GM21529 (cell line): ENCODE data around the gene EVC2.

ENCODE experiments used
- ATAC-seq: cut with Tn5 transposase; IDR thresholded peaks from one replicate; pipeline ENCODE4 v1.9.1; 2021; ENCODE audit not compliant: unreplicated experiment

The EVC2 gene

DNA sequence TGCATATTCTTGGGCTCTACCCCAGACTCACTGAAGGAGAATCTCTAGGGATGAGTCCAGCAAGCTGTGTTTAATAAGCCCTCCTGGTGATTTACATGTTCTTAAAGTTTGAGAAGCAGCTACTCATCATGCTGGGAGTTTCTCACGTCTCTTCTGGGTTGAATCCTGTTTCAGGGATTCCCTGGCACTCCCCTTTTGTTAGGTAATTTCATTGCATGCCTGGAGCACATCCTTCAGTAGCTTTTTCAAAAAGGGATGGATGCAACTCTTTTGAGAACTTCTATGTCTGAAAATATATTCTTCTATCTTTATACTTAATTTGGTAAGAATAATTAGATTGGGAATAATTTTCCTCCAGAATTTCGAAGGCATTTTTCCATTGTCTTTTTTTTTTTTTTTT is 7.0 kb upstream of the EVC2 start:
- ATAC-seq = no peak

- ATAC-seq = no peak
These were observed 5.5 kb upstream of the EVC2 start for GRCh38 chr4:5713861-5714260.

DNA sequence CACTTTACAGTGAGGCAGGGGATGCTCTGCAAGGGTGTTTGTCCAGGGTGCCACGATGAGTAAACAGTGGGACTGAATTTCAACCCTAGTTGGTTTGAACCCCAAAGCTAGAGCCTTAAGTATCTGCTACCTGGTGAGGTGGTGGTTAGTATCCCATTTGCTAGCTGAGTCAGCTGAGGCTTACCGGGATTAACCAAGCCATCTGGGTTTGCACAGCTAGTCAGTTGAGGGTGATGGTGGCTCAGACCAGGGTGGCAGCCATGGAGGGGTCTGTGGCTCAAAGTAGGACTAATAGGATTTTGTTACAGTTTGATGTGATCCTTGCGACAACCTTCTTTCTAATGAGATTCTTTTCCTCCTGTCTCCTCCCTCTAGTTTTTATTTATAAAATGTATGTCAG is 4.6 kb upstream of the EVC2 start:
- no peak for ATAC-seq

GRCh38 chr4:5712517-5712916 is 4.2 kb upstream of the EVC2 start:
- no peak for ATAC-seq

DNA sequence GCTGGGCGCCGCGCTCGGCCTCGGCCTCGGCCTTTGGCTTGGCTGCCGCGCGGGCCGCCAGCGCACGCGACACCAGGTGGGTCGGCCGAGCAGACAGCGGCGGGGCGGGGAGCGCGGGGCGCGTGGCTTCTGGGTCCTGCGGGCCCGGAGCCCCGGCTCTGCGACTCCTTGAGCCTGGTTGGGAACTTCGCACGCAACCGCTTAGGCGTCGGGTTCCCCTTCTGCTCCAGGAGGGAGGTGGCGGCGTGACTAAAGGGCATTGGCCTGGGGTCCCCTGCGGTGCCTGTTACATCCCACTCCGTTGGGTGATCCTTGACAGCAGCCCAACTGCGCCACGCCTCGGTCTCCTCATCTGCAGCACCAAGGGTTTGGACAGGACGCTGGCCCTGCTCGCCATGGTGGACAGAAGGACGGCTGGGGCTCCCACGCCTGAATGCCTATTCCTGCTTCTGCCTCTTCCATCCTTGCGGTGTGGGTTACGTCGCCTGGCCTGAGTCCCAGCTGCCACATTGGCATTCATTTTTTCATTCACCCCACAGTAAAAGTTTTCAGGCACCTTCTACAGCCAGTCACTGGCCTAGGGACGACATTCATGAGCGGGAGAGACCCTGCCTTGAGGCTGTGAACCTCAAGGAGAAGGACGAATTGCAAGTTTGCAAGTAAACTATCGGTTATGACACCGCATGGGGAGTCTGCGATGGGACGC is 3.3 kb upstream of the EVC2 start:
- no peak for ATAC-seq

DNA sequence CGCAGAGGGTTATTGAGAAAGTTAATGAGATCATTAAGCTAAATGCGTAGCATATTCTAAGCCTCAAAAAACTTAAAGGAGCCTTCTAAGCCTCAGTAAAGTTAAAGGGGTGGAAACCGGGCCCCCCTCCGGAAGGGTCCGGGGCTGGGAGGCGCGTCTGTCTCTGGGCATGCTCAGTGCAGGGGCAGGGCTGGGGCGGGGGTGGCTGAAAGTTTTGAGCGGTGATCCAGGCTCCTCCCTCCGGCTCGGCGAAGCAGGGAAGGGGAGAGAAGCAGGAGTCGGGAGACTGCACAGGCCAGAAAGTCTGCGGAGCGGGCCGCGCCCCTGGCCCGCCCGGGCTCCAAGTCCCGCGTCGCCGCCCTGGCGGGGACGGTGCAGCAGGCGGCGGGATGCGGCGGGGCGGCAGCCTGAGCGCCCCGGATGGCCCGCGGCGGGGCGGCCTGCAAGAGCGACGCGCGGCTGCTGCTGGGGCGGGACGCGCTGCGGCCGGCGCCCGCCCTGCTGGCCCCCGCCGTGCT is 2.7 kb upstream of the EVC2 start, which contains the start of gene EVC:
Gene EVC, plus strand, starts transcription at position 241 of the 518 bp plus-strand sequence. Its CDS starts 180 bp downstream, at position 421.
- no peak for ATAC-seq

DNA sequence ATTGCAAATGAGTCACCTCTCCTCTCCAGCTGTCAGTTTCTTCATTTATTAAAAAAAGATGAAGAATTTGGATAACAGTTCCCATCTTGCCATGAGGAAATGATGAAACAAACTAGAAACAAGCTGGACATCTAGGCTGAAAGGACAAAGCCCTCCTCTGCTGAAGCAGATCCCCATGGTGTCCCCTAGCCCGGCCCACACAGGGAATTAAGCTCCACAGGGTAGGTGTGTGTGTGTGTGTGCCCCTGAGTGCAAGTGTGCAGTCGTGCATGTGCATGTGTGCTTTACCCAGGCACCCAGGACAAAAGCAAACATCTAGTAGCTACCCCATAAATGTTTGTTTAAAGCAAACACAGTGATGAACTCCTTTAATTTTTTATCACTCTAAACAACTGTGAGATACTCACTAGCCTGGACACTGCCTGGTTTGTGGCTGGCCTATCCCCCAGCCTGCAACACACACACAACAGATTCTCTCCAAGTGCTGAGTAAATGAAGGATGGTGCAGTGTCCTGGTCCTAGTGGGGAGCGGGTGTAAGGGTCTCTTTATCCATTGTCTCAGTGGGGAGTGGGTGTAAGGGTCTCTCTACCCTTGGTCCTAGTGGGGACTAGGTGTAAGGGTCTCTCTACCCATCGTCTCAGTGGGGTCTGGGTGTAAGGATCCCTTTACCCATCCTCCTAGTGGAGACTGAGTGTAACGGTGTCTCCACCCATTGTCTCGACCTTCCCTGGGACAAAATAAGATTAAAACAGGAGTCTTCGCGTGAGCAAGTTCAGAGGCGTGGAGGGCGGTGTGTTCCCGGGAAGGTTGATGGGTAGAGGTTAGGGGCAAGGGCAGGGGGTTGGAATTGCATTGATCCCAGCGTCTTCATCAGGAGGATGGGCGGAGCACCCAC is 2.0 kb upstream of the EVC2 start:
- no peak for ATAC-seq

- ATAC-seq = no peak
These were observed 832 bp upstream of the EVC2 start for GRCh38 chr4:5709207-5709575.

DNA sequence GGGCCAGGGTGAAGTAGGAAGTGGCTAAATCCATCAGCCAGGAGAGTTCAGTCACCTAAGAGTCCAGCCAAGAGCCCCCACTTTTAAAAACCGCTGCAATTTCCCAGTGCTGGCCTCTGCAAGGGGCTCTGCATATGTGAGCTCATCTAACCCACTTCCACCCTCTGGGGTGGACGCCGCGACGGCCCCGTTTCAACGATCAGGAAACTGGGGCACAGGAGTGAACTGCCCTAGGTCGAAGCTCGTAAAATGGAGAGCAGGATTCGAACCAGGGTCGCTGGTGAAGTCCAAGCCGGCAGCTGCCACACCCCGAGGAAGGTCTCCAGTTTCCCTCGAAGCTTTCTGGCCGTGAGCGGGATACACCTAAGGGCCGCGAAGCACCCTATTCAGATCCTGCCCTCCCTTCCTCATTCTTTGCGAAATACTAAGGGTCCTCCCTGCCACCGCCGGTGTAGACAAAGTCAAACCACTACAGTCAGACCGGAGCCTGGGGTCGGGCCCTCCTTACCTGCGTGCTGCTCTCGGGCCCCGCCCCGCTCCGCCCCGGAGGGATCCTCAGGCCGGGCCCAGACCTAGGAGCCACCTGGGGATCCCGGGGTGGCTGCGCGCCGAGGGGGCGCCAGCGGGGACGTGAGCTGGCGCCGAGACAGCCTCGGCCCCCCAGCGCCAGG is 446 bp downstream of the EVC2 start:
- ATAC-seq = no peak

DNA sequence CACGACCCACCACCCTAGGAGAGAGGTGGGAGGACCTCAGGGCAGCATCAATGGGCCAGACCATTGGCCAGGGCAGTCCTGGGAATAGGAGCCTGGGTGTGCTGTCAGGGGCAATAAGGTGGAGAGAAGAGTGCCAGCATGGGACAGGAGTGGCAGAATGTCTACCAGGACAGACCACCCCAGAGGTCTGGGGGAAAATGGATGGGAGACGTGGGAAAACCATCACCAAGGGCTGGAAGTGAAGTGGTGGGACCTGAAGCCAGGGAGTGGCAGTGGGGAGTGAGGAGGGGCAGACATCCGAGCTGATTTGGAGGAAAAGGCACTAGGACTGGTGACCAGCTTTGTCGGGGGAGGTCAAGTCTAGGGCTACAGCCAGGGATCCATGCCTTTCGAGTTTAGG is 993 bp downstream of the EVC2 start:
- no peak for ATAC-seq

DNA sequence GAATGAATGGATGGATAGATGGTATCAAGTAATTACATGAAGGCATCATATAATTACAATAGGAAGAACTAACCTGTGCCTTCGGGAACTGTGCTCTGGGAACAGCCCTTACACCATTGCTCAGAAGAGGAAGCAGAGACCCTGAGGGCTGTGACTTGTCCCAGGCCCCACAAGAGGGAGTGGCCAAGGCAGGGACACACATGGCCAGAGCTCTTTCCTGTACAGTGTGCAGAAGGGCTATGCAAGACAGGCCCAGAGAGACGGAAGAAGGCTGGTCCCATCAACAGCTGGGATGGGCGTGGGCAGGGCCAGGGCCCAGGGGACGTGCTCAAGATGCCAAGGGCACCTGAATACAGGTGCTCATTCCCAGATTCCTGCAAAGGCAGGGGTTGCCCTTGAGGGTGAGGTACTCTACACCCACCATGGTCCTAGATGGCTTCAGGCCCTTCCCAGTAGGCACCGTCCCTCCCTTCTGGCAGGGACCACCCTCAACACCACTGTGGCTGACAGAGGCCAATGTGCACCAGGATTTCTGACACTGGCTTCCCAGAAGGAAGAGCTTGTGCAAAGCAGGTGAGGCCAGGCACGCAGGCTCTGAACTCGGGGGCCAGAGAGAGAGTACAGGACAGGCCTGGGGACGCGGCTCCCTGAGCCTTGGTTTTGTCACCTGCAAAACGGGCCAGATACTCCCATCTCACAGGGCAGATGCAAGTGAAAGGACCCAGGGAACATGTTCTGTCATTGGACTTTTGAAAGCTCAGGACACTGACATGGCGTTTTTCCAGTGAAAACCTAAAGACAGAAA is 1.7 kb downstream of the EVC2 start:
- ATAC-seq = no peak

DNA sequence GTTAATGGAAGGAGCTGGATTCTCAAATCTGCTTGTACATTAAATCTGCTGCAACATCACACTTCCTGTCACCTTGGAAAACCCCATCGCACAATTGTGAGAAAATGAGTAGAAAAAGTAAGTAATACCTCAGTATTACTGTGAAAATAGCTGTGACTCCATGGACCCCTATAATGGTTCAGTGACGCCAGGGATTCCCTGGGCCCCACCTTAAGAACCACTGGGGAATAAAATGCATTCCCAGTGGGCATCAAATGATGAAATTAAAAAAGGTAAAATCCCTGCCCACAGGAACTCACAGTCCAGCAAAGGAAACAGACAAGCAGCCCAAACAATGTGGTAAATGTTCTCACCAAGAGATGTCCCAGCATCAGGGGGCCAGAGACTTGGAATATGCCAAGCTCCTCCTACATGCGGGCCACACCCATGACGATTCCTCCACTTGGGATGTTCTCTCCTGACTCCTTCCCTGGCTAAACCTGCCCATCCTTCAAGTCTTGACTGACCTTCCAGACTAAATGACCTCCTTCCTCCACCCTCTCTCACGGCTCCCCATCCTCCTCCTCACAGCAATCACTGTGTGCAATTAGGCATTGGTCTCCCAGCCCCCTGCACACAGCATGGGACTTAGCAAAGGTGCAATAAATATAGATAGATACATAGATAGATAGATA is 2.6 kb downstream of the EVC2 start:
- ATAC-seq = no peak

GRCh38 chr4:5704276-5704675 is 4.1 kb downstream of the EVC2 start:
- no peak for ATAC-seq

DNA sequence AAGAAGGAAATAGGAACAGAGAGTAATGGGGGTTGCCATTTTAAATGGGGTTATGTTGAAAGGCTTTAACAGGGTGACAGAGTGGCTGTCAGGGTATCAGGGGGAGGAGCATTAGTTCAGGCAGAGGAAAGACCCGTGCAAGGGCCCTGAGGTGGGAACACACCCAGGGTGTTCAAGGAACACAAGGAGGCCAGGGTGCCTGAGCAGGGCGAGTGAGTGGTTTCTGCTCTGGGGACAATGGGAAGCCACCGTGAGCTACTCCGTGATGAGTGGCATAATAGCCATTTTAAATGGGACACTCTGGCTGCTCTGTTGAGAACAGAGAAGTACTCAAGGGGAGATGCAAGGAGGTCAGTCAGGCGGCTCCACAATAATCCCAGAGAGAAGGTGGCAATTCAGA is 4.5 kb downstream of the EVC2 start:
- no peak for ATAC-seq

GRCh38 chr4:5701971-5702370 is 6.4 kb downstream of the EVC2 start:
- no peak for ATAC-seq

- ATAC-seq = no peak
These were observed 7.9 kb downstream of the EVC2 start for GRCh38 chr4:5700459-5700858.

DNA sequence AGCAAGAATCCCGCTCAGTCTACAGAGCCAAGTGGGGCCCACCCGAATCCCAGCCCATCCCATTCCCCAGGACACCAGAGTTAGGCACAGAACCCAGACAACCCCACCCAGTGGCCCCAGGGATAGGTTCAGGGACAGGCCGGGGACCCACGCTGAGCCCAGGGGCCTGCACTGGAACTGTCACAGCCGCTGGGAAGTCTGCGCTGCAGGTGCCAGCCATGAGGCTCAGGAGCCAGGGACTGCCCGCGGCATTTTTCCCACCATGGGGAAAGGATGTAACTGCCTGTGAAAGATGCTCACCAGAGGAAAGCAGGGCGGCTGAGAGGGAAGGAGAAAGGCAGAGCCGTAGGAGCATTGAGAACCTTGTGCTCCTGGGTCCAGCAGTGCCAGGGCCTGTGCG is 12.0 kb downstream of the EVC2 start:
- no peak for ATAC-seq

DNA sequence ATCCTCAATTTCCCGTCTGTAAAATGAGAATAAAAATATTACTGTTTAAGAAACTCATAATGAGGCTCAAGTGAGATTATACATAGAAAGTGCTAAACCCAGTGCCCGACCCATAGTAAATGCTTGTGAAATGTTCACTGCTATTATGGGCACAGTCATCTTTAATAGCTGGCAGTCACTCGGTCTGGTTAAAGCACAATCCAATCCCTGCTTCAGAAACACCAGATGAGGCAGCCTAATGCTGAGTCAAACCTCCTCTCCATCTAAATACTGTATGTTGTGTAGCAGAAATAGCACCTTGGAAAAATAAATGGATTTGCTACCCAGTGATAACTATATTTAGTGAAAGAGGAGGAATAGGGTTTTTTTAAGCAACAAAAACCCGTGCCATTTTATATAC is 14.5 kb downstream of the EVC2 start:
- no peak for ATAC-seq

DNA sequence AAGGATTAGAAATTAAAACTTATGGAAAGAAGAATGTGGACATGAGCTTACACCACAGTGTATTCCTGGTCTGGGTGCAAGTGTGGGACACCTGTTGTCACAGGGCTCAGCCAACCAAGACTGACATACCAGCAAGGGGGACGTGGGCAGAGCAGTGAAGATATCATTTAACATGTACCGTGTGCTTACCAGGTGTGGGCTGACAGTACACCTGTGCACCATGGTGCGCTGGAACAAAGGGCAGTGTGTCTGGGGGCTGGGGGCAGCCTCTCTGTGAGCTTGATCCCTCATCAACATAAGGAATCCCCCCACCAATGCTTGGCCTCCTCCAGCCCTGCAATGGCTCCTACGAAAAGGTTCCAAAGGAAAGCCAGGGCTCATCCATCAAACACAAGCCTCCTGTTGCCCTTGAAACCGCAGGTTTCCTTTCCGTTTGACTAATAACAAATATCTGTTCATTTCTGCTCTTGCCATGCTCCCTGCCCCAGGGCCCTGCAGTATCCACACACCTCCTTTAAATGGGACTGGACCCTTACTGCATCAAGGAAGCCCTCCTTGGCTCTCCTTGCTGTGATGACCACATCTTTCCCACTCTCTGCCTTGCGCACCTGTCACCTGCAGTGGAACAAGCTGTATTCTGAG is 16.7 kb downstream of the EVC2 start:
- no peak for ATAC-seq

GRCh38 chr4:5689065-5689464 is 19.3 kb downstream of the EVC2 start:
- no peak for ATAC-seq
